Thyroid gland (tissue), 4 donors: ENCODE data around the gene ELL2.

Experiments used
- CTCF ChIP-seq, 6 experiments: fragments of 200-600 bp in 3 of 6; fragments of 450-650 bp in 3 of 6; sonication (generic) in 3 of 6; IDR thresholded peaks; one replicate each; pipeline ENCODE4 v1.5.1; 2016 to 2019; ENCODE audit warnings: antibody characterized with exemption in 6 of 6, mild to moderate bottlenecking in 2 of 6, inconsistent platforms in 1 of 6, moderate library complexity in 1 of 6
- POLR2A ChIP-seq, 2 donors: fragments of 450-650 bp; IDR thresholded peaks; one replicate each; pipeline ENCODE4 v1.6.1; 2017; ENCODE audit warnings: antibody characterized with exemption in 2 of 2, mild to moderate bottlenecking in 2 of 2, moderate library complexity in 1 of 2

- TF ChIP-seq CTCF (IDR thresholded peaks at IDR 0.05): no peak
- no peak for TF ChIP-seq POLR2A (IDR thresholded peaks at IDR 0.05)
Observed at GRCh38 chr5:95930141-95930930, 31.3 kb downstream of the ELL2 start.
